Dedifferentiated amniotic fluid mesenchymal stem cell (primary cell): ENCODE measurements around the gene GNG7.
A peak's percentile ranks its signal among the peaks of the same experiment; 100 is the strongest.
"Not testable (repeated sequence)": the region's sequence is repeated elsewhere in the genome, so short reads cannot be mapped to it uniquely, and the experiment has no call there.

Source experiments
- DNase-seq: peaks from one replicate; pipeline ENCODE4 v3.0.0-alpha.2; 2016; ENCODE audit errors: extremely low spot score

Gene GNG7

DNA sequence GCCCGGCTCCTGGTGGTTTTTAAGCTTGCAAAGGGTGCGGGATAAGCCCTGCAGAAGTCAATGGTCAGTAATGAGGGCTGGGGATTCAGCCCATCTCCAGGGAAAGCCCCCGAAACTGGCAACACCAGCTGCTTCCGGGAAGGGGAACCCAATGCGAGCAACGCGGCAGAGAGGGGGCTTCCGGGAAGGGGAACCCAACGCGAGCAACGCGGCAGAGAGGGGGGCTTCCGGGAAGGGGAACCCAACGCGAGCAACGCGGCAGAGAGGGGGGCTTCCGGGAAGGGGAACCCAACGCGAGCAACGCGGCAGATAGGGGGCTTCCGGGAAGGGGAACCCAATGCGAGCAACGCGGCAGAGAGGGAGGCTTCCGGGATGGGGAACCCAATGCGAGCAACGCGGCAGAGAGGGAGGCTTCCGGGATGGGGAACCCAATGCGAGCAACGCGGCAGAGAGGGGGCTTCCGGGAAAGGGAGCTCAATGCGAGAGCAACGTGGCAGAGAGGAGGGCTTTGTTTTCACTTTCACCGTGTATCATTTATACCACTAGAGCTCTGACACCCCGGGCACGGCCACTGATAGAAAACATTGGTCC, 80.0 kb downstream of the GNG7 start:
- not testable (repeated sequence) for DNase-seq

DNA sequence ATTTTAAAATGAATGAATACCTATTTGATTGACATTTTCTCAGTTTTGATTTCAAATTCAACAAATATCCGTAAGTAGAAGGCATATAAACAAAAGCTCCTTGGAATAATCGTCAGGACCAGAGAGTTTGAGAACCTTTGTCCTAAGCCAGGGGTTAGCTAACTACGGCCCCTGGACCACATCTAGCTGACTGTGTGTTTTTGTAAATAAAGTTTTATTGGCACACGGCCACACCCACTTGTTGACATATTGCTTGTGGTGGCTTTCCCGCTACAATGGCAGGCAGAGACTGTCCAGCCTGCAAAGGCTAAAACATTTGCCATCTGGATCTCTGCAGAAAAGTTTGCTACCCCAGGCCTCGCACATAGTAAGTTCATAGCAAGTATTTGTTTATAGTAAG, 83.4 kb downstream of the GNG7 start:
- no peak for DNase-seq

DNA sequence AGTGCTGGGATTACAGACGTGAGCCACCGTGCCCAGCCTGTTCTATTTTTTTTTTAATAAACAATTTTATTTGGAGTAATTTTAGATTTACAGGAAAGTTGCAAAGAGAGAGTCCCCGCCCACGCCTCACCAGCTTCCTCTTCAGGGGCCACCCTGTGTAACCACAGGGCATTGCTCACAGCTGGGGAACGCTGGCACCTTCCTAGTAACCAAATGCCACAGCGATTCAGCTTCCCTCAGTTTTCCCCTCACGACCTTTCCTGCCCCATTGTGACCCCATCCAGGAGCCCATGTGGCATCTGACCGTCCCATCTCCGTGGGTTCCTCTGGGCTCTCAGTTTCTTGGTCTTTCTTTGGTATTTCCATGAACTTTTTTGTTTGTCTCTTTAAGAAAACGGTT, 83.9 kb downstream of the GNG7 start:
- DNase-seq = peak; percentile 36

DNA sequence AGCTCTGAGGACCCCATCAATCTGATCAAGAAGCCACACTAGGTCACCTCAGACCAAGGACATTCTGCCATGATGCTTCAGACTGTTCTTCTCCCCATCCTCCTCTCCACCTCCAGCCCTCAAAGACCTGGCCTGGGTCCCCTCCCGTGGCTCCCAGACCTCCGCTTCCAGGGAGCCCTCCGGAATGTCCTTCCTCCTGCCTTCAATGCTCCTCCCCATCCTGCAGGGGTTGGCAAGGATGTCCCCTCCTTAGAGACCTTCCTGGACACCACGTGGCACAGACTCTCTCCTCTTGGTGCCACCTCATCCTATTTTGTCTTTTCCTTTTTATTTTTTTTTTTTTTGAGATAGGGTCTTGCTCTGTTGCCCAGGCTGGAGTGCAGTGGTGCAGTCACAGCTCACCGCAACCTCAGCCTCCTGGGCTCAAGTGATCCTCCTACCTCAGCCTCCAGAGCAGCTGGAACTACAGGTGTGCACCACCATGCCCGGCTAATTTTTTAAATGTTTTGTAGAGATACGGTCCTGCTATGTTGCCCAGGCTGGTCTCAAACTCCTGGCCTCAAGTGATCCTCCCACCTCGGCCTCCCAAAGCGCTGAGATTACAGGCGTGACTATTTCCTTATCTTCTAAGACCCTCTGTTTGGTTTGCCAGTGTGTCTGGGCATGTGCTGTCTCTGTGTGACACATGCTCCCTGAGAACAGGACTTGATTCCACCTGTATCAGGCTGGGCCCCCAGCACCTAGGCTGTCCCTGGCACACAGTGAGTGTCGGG, 84.9 kb downstream of the GNG7 start:
- DNase-seq = no peak

GRCh38 chr19:2616741-2617392, 85.6 kb downstream of the GNG7 start:
- no peak for DNase-seq

- DNase-seq = no peak
These were observed 86.7 kb downstream of the GNG7 start for GRCh38 chr19:2615782-2616181.

- no peak for DNase-seq
These were observed 88.8 kb downstream of the GNG7 start for GRCh38 chr19:2613507-2614295.

GRCh38 chr19:2612619-2613249, 89.8 kb downstream of the GNG7 start:
- DNase-seq = no peak

DNA sequence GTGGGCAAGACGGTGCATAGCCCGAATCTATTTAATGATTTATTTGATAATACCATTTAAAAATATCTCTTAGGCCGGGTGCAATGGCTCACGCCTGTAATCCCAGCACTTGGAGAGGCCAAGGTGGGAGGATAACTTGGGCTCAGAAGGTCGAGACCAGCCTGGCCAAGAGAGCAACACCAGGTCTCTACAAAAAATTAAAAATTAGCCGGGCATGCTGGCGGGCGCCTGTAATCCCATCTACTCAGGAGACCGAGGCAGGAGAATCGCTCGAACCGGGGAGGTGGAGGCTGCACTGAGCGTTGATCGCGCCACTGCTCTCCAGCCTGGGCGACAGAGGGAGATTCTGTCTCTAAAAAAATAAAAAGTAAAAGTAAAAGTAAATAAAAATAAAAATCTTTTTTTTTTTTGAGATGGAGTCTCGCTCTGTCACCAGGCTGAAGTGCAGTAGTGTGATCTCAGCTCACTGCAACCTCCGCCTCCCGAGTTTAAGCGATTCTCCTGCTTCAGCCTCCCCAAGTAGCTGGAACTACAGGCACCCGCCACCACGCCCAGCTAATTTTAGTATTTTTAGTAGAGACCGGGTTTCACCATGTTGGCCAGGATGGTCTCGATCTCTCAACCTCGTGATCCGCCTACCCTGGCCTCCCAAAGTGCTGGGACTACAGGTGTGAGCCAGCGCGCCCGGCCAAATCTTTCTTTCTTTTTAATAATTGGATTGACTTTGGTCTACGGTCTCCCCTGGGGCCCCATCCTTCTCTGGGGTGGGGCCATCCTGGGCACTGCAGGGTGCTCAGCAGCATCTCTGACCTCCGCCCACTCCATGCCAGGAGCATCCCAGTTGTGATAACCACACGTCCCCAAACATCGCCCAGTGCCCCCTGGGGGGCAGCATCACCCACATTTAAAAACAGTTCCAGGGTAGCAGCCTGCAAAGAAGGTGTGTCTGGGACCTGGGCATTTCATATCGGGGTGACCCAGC, 90.7 kb downstream of the GNG7 start:
- DNase-seq = no peak

GRCh38 chr19:2610637-2611482, 91.6 kb downstream of the GNG7 start:
- DNase-seq = peak; percentile 93

GRCh38 chr19:2609389-2610116, 92.9 kb downstream of the GNG7 start:
- no peak for DNase-seq

DNA sequence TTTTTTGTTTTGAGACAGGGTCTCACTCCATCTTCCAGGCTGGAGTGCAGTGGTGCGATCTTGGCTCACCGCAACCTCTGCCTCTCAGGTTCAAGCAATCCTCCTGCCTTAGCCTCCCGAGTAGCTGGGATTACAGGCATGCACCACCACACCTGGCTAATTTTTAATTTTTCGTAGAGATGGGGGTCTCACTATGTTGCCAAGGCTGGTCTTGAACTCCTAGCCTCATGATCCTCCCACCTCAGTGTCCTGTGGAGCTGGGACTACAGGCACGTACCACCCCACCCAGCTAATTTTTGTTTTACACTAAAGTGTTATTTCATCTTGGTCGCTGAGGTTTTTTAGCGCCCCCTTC, 93.5 kb downstream of the GNG7 start:
- DNase-seq = not testable (repeated sequence)

- DNase-seq = no peak
These were observed 93.9 kb downstream of the GNG7 start for GRCh38 chr19:2608602-2608922.

DNA sequence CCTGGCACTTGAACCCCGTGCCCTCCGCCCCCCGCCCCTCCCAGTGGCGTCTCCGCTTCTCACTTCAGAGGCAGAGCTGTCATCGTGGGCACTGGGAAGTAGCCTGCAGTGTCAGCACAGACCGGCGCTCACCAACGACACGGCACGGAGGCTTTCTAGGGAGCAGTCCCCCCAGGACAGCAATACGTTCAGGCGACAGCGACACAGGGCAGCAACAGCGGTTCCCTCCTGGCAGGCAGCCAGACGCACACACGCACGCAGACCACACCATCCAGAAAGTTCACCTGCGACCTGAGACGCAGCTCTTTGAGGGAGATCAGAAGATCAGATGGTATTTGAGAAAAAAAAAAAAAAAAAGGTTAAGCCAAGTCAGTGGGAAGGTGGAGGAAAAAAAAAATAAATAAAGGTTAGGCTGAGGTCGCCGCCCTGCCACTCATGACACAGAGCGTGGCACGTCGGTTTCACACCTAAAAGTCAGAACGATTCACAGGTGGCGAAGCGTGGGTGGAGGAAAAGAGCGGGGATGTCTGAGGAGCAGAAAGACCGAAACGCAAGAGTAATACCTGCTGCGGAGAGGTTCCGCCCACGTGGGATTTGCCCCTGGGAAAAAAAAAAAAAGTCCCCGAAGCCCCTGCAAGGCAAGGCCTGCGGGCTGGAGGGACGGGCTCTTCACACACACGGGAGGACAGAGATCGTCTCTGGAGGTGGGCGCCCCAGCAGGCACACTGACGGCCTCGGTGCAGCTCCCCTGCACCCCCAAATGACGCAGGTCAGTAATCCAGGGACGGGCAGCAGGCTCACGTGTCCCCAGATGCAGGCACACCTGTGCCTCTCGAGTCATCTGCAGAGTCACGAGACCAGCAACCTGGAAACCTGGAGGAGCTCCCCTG, 94.5 kb downstream of the GNG7 start:
- no peak for DNase-seq

GRCh38 chr19:2606774-2607173, 95.7 kb downstream of the GNG7 start:
- DNase-seq = not testable (repeated sequence)

GRCh38 chr19:2605889-2606288, 96.6 kb downstream of the GNG7 start:
- not testable (repeated sequence) for DNase-seq

DNA sequence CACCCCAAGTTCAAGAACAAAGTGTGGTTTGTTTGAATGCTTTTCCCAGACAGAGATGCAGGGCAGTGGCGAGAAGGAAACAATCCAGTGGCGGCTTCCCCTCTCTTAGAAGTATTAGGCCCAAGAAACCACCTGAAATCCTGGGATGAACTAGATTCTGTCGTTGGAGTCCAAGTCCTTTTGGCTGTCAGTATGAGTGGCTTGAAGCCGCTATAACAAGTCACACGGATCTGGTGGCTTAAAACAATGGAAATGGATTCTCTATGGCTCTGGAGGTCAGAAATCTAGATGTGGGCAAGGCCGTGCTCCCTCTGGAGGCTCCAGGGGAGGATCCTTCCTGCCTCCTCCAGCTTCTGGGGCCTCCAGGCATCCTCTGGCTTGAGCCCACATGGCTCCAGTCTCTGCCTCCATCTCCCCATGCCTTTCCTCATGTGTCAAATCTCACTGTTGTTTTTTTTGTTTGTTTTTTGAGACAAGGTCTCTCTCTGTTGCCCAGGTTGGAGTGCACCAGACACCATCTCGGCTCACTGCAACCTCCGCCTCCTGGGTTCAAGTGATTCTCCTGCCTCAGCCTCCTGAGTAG, 97.7 kb downstream of the GNG7 start:
- DNase-seq = no peak

DNA sequence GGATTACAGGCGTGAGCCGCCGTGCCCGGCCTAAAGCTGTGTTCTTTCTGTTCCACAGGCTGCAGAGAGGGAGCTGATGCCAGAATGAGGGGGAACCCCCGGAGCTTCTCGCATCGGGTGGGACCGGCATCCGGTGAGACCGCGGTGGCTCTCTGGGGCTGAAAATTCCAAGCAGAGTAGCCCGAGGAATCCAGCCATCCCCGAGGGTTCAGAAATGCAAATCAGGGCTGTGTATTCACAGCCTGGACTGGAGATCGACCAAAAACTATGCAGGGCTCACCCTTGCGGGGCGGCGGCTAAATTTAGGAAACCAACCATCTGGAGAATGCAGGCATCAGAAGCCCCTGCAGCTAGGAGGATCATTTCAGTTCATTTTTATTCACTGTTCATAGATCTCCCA, 99.2 kb downstream of the GNG7 start:
- peak; percentile 73 for DNase-seq
